ENCODE measurements around the gene PLXNA2.

Gene PLXNA2

DNA sequence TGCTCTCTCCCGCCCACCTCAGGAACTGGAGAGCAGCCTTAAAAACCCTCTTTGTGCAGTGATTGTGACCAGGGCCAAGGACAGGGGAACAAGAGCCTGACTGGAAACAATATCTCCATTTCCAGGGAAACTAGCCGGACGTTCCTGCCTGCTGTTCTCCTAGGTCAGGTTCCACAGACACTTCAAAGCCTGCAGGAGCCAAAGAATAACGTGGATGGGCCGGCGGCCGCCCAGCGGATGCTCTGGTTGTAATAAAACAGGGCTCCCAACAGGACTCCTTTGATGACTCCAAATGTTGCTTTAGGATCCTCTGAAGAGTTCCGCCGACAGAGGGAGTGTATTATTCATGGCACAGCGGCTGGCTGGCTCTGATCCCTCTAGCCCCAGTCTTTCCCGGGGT, 162.2 kb downstream of the PLXNA2 start:
- Histone ChIP-seq H3K4me1 (ENCODE audit: control insufficient read depth in 5 of 5, insufficient read depth in 5 of 5, low read length in 5 of 5) (peaks cover 0 to 35% (median 24%) of the 10 kb centered on the region in 5 donors), H3K27me3 (ENCODE audit: control insufficient read depth in 5 of 5, insufficient read depth in 4 of 5, low read length in 5 of 5) (no peaks in the 10 kb centered on the region), H3K36me3 (ENCODE audit: control insufficient read depth in 5 of 5, insufficient read depth in 5 of 5, low read length in 5 of 5) (peaks cover 0 to 57% (median 45%) of the 10 kb centered on the region in 5 donors), H3K9me3 (ENCODE audit: control insufficient read depth in 5 of 5, low read length in 5 of 5) (no peaks in the 10 kb centered on the region), H3K27ac (ENCODE audit: low read depth, low read length) (no peak overlapping the region), H3K4me3 (ENCODE audit: low read depth in 1 of 5, low read length in 5 of 5) (no peak overlapping the region), H3K9ac (ENCODE audit: low read length in 5 of 5) (no peak overlapping the region)

DNA sequence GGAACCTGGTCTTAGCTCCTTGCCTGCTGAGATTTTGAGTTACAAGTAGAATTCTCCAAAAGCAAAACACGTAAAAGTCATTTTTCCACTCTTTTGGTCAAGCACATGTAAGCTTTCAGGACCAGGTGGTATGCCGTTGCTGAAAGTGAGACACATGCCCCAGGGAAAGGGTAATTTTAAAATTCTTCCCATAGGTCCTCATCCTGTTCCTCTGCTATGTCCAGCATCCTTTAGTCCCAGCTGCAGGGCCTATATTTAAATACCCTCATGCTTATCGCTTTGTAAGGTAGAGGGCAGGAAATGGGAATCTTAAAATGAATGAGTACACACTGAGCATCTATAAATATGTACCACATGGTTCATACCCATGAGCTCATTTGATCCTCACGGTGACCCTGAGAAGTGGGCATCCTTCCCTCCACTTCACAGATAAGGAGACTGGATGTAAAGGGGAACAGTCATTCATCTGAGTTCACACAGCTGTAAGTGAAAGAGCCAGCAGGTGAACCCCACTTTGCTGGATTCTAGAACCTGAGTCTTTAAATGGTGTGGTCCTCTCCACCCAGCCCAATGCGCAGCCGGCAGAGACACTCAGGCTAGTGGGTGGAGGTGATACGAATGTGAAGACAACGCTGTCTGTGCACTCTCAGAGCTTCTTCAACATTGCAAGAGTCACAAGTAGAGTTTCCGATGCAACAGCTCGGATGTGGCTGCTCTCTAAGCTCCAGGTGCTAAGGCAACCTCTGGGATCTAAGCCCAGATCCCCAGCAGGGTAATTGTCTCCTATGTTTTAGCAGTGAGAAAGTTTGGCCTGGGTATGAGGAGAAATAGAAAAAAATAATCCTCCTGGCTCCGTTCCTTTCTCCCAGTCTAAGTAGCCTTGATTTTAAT, 163.5 kb downstream of the PLXNA2 start:
- Histone ChIP-seq H3K36me3 (ENCODE audit: control insufficient read depth in 5 of 5, insufficient read depth in 5 of 5, low read length in 5 of 5) (peaks cover 0 to 55% (median 44%) of the 10 kb centered on the region in 5 donors), H3K27ac (ENCODE audit: low read depth, low read length) (no peak overlapping the region), H3K9me3 (ENCODE audit: control insufficient read depth in 5 of 5, low read length in 5 of 5) (no peaks in the 10 kb centered on the region), H3K4me3 (ENCODE audit: low read depth in 1 of 5, low read length in 5 of 5) (no peak overlapping the region), H3K4me1 (ENCODE audit: control insufficient read depth in 5 of 5, insufficient read depth in 5 of 5, low read length in 5 of 5) (peaks cover 0 to 28% (median 13%) of the 10 kb centered on the region in 5 donors), H3K27me3 (ENCODE audit: control insufficient read depth in 5 of 5, insufficient read depth in 4 of 5, low read length in 5 of 5) (no peaks in the 10 kb centered on the region), H3K9ac (ENCODE audit: low read length in 5 of 5) (no peak overlapping the region)

DNA sequence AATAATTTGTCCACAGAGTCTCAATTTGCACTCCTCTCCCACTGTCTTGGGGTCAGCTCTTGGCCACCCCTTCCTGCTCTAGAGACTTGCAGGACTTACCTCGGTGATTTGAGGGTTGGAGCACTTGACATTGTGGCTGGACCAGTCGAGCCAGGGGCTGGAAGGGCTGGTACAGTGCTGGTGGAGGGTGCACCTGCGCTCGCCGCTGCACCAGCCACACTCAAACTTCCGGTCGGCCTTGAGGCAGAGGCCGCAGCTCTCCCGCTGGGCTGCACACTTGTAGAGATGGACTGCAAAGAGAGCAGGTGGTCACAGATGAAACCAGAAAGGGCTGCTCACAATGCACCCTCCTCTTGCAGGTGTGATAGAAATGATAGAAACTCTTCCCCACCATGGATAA, 165.0 kb downstream of the PLXNA2 start:
- H3K4me1 ChIP-seq (ENCODE audit: control insufficient read depth in 5 of 5, insufficient read depth in 5 of 5, low read length in 5 of 5), result peaks cover 0 to 23% (median 10%) of the 10 kb centered on the region in 5 donors
- peaks cover 0 to 52% (median 41%) of the 10 kb centered on the region in 5 donors for H3K36me3 ChIP-seq (ENCODE audit: control insufficient read depth in 5 of 5, insufficient read depth in 5 of 5, low read length in 5 of 5)

DNA sequence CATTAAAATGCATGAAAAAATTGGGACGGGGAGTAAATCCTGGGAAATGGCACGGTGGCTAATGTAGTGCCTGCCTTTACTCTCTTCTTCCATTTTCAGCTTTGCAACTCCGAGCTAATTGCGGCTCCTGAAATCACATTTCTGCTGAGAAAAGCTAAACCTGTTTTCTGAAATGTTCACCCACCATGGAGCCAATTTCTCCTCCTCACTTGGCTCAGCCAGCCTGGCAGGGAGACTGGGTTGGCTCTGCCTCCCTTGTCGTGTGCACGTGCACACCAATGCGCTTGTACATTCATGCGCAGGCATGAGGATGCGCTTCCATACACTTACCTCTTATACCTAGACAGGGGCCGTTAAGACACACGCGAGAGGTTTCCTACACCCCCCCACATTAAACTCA, 165.4 kb downstream of the PLXNA2 start:
- no peaks in the 10 kb centered on the region for H3K27me3 ChIP-seq (ENCODE audit: control insufficient read depth in 5 of 5, insufficient read depth in 4 of 5, low read length in 5 of 5)

More for the DNA sequence above, 165.0 kb downstream of the PLXNA2 start:
- no peak overlapping the region for H3K9ac ChIP-seq (ENCODE audit: low read length in 5 of 5)
- no peak overlapping the region for H3K27ac ChIP-seq (ENCODE audit: low read depth, low read length)
- H3K4me3 ChIP-seq (ENCODE audit: low read depth in 1 of 5, low read length in 5 of 5), result no peak overlapping the region
- no peaks in the 10 kb centered on the region for H3K27me3 ChIP-seq (ENCODE audit: control insufficient read depth in 5 of 5, insufficient read depth in 4 of 5, low read length in 5 of 5)
- H3K9me3 ChIP-seq (ENCODE audit: control insufficient read depth in 5 of 5, low read length in 5 of 5), result no peaks in the 10 kb centered on the region

DNA sequence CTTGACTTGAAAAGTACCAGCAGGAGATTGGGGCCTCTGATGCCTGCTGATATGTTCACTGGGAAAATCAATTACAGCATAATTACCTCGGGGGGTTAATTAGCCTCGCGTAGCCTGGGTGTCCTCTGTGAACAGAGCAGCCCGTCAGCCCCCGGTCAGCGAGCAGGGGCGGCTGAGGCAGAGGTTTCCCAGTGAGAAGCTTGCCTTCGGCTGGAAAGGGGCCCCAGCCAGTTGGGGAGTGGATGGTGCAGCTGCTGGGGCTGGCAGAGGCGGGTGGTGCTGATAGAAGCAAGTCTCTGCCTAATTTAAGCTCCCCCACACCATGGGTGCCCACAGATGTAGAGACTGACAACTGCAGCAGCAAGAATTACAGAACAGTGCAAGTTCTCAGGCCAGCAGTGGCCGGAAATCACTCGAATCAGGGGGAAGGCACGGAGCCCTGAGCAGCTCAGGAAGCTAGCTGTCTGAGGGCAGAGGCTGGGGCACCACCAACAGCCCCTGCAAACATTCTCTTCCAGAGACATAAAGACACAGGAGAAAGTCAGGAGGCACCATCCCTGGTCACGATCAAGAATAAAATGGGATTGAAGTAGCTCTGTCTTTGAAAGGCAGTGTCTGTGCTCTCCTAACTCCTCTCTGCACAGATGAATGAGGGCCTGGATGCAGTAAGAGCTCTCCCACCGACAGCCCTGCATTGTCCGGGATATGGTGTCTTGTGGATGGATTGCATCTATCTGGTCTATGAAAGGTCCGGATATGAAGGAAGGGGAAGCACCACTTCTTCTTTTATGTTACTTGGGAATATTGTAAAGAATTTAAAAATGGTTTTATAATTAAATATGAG, 166.7 kb downstream of the PLXNA2 start:
- Histone ChIP-seq H3K9ac (ENCODE audit: low read length in 5 of 5) (peak overlapping the region in 1 of 5 donors; percentile 30), H3K36me3 (ENCODE audit: control insufficient read depth in 5 of 5, insufficient read depth in 5 of 5, low read length in 5 of 5) (peaks cover 0 to 53% (median 44%) of the 10 kb centered on the region in 5 donors), H3K27me3 (ENCODE audit: control insufficient read depth in 5 of 5, insufficient read depth in 4 of 5, low read length in 5 of 5) (no peaks in the 10 kb centered on the region), H3K9me3 (ENCODE audit: control insufficient read depth in 5 of 5, low read length in 5 of 5) (no peaks in the 10 kb centered on the region), H3K4me1 (ENCODE audit: control insufficient read depth in 5 of 5, insufficient read depth in 5 of 5, low read length in 5 of 5) (peaks cover 0 to 23% (median 10%) of the 10 kb centered on the region in 5 donors), H3K4me3 (ENCODE audit: low read depth in 1 of 5, low read length in 5 of 5) (no peak overlapping the region), H3K27ac (ENCODE audit: low read depth, low read length) (no peak overlapping the region)

More for the DNA sequence above, 165.4 kb downstream of the PLXNA2 start:
- Histone ChIP-seq H3K9ac (ENCODE audit: low read length in 5 of 5) (no peak overlapping the region), H3K4me3 (ENCODE audit: low read depth in 1 of 5, low read length in 5 of 5) (no peak overlapping the region), H3K27ac (ENCODE audit: low read depth, low read length) (no peak overlapping the region), H3K36me3 (ENCODE audit: control insufficient read depth in 5 of 5, insufficient read depth in 5 of 5, low read length in 5 of 5) (peaks cover 0 to 53% (median 43%) of the 10 kb centered on the region in 5 donors), H3K4me1 (ENCODE audit: control insufficient read depth in 5 of 5, insufficient read depth in 5 of 5, low read length in 5 of 5) (peaks cover 0 to 23% (median 10%) of the 10 kb centered on the region in 5 donors), H3K9me3 (ENCODE audit: control insufficient read depth in 5 of 5, low read length in 5 of 5) (no peaks in the 10 kb centered on the region)

DNA sequence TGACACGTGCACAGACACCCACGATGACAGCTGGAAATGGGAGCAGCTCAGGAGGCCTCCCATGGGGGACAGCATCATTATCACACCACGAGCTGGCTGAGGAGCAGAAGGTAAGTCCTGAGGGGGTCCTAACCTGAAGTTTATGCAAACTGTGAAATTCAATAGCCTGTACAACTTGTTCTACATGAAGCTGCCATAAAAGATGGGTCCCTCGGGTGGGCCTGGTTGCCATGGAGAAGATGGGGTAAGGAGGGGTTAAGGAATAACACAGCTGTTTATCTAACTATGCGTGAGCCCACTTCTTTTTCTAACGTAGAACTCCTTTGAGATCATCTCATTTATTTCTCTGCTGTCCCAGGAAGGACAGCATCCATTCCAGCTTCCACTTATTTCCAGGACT, 169.8 kb downstream of the PLXNA2 start:
- Histone ChIP-seq H3K9me3 (ENCODE audit: control insufficient read depth in 5 of 5, low read length in 5 of 5) (no peaks in the 10 kb centered on the region), H3K4me1 (ENCODE audit: control insufficient read depth in 5 of 5, insufficient read depth in 5 of 5, low read length in 5 of 5) (peaks cover 0 to 23% (median 10%) of the 10 kb centered on the region in 5 donors), H3K27ac (ENCODE audit: low read depth, low read length) (no peak overlapping the region), H3K27me3 (ENCODE audit: control insufficient read depth in 5 of 5, insufficient read depth in 4 of 5, low read length in 5 of 5) (no peaks in the 10 kb centered on the region), H3K4me3 (ENCODE audit: low read depth in 1 of 5, low read length in 5 of 5) (no peak overlapping the region), H3K9ac (ENCODE audit: low read length in 5 of 5) (no peak overlapping the region), H3K36me3 (ENCODE audit: control insufficient read depth in 5 of 5, insufficient read depth in 5 of 5, low read length in 5 of 5) (peaks cover 0 to 58% (median 48%) of the 10 kb centered on the region in 5 donors)

DNA sequence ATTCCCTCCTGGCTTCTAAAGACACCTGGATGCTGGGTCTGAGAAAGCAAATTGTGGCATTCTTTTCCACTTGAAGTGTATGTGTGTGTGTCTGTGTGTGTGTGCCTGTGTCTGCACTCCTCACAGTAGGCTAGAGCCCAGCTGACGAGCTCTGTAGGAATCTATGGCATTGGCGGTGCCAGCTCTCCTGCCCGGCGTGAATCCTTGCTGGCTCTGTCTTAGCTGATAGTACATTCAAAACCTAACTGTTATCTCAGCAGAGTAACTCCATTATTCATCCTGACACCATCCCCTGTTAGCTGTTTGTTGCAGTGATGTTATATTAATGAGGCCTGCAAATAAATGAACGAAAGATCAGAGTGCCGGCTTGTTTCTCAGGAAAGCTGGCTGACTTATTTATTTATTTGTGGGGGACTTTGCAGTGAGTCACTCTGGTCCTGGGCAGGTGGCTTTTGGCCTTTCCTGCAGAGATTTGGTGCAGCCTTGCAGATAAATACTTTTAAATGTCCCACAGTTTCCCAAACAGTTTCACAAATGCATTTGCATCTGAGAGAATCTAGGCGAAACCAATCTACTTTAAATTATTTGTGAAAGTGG, 172.7 kb downstream of the PLXNA2 start:
- Histone ChIP-seq H3K4me1 (ENCODE audit: control insufficient read depth in 5 of 5, insufficient read depth in 5 of 5, low read length in 5 of 5) (peaks cover 0 to 2% (median under 1%) of the 10 kb centered on the region in 5 donors), H3K27ac (ENCODE audit: low read depth, low read length) (no peak overlapping the region), H3K36me3 (ENCODE audit: control insufficient read depth in 5 of 5, insufficient read depth in 5 of 5, low read length in 5 of 5) (peaks cover 0 to 63% (median 52%) of the 10 kb centered on the region in 5 donors), H3K9ac (ENCODE audit: low read length in 5 of 5) (no peak overlapping the region), H3K4me3 (ENCODE audit: low read depth in 1 of 5, low read length in 5 of 5) (no peak overlapping the region), H3K9me3 (ENCODE audit: control insufficient read depth in 5 of 5, low read length in 5 of 5) (no peaks in the 10 kb centered on the region), H3K27me3 (ENCODE audit: control insufficient read depth in 5 of 5, insufficient read depth in 4 of 5, low read length in 5 of 5) (no peaks in the 10 kb centered on the region)

DNA sequence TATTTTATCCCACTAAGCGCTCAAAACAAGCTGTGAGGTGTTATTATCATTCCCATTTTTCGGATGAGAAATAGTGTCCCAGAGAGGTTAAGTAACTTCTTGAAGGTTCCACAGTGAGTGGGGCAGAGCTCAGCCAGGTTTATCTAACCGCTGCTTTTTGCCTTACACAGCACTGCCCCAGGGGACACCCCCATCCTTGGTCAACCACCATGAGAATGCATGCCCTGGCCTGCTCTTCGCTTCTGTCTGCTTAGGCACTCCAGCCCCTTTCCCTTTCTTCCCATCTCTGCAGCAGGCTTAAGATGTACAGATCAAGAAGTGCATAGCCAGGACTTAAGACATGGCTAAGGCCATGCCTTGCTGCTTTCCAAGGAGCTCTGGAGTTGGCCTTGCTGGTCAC, 174.3 kb downstream of the PLXNA2 start:
- Histone ChIP-seq H3K9ac (ENCODE audit: low read length in 5 of 5) (no peak overlapping the region), H3K4me3 (ENCODE audit: low read depth in 1 of 5, low read length in 5 of 5) (no peak overlapping the region), H3K27me3 (ENCODE audit: control insufficient read depth in 5 of 5, insufficient read depth in 4 of 5, low read length in 5 of 5) (no peaks in the 10 kb centered on the region), H3K9me3 (ENCODE audit: control insufficient read depth in 5 of 5, low read length in 5 of 5) (no peaks in the 10 kb centered on the region), H3K36me3 (ENCODE audit: control insufficient read depth in 5 of 5, insufficient read depth in 5 of 5, low read length in 5 of 5) (peaks cover 0 to 66% (median 52%) of the 10 kb centered on the region in 5 donors), H3K4me1 (ENCODE audit: control insufficient read depth in 5 of 5, insufficient read depth in 5 of 5, low read length in 5 of 5) (peaks cover 0 to 15% (median 14%) of the 10 kb centered on the region in 5 donors), H3K27ac (ENCODE audit: low read depth, low read length) (no peak overlapping the region)

DNA sequence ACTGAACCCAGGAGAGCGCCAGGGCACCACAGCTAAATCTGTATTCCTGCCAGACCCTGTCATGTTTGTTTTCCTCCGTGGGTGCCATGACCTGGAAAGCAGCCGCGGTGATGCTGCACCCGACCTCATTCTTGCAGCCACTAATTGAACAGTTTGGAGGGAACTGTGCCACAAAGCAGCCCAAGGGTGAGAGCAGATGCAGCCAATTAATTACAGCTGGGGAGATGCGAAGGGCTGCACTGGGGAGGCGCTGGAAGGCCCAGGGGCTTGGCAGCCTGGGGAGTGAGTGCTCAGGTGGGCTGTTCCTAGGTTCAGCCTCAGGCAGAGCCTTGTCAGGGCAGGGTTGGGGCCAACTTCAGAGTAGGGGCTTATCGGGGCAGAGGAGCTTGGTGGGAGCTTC, 174.9 kb downstream of the PLXNA2 start:
- H3K27me3 ChIP-seq (ENCODE audit: control insufficient read depth in 5 of 5, insufficient read depth in 4 of 5, low read length in 5 of 5), result no peaks in the 10 kb centered on the region
- peaks cover 0 to 16% (median 15%) of the 10 kb centered on the region in 5 donors for H3K4me1 ChIP-seq (ENCODE audit: control insufficient read depth in 5 of 5, insufficient read depth in 5 of 5, low read length in 5 of 5)
- peaks cover 0 to 61% (median 48%) of the 10 kb centered on the region in 5 donors for H3K36me3 ChIP-seq (ENCODE audit: control insufficient read depth in 5 of 5, insufficient read depth in 5 of 5, low read length in 5 of 5)
- H3K27ac ChIP-seq (ENCODE audit: low read depth, low read length), result no peak overlapping the region
- H3K4me3 ChIP-seq (ENCODE audit: low read depth in 1 of 5, low read length in 5 of 5), result no peak overlapping the region
- no peak overlapping the region for H3K9ac ChIP-seq (ENCODE audit: low read length in 5 of 5)
- no peaks in the 10 kb centered on the region for H3K9me3 ChIP-seq (ENCODE audit: control insufficient read depth in 5 of 5, low read length in 5 of 5)

All from subcutaneous abdominal adipose tissue (tissue), 5 donors.